ENCODE data around the gene ULBP3. TPM values are rescaled to one million over a fixed set of nuclear protein-coding genes. Genes with fewer than 3 reads are reported as not detected.

Gene ULBP3
- total and polyA plus RNA-seq, 2 donors (not counting 1 experiment from before 2014, with no cell fraction given), result 0.10 to 0.69 TPM

GRCh38 chr6:150118627-150119026 is 49.7 kb upstream of the ULBP3 start:
- no peak for ATAC-seq (ENCODE audit: low read depth)
- intact Hi-C loops (cut with micrococcal nuclease), result no loop called here

GRCh38 chr6:150118203-150118602 is 49.3 kb upstream of the ULBP3 start:
- Mint-ChIP-seq H3K9me3 (ENCODE audit: insufficient read depth) (no peaks in the 10 kb centered on the region), H3K27me3 (peaks cover under 1% of the 10 kb centered on the region), H3K27ac (no peak overlapping the region), H3K4me1 (peaks cover 27% of the 10 kb centered on the region), H3K4me3 (no peak overlapping the region)
- Histone ChIP-seq H3K36me3 (replicated peaks in 1 of 2; ENCODE audit: control extremely low read depth in 1 of 2, control insufficient read depth in 1 of 2, extremely low read depth in 1 of 2, insufficient read depth in 2 of 2, low read length in 1 of 2) (no peaks in the 10 kb centered on the region), H3K4me2 (replicated peaks; ENCODE audit: low read depth, low read length, poor library complexity, severe bottlenecking) (no peak overlapping the region), H4K20me1 (ENCODE audit: control insufficient read depth, insufficient read depth, low read length, poor library complexity, severe bottlenecking) (no peaks in the 10 kb centered on the region), H3K27ac (ENCODE audit: low read length in 2 of 2) (no peak overlapping the region), H3K4me3 (ENCODE audit: control extremely low read depth in 1 of 5, extremely low read depth in 1 of 5, insufficient read depth in 1 of 5, low read depth in 2 of 5, low read length in 4 of 5) (no peak overlapping the region), H3K9ac (ENCODE audit: low read length) (no peak overlapping the region), H3K4me1 (ENCODE audit: control insufficient read depth in 2 of 2, insufficient read depth in 2 of 2, low read length in 2 of 2) (peaks cover 15% of the 10 kb centered on the region in 2 donors), H3K27me3 (replicated peaks in 1 of 4; ENCODE audit: control extremely low read depth in 1 of 4, control insufficient read depth in 3 of 4, insufficient read depth in 4 of 4, low read length in 3 of 4) (no peaks in the 10 kb centered on the region), H3K9me3 (ENCODE audit: control extremely low read depth in 1 of 3, control insufficient read depth in 2 of 3, insufficient read depth in 1 of 3, low read length in 2 of 3) (peaks cover 0 to 16% (median 0%) of the 10 kb centered on the region in 3 donors), H2AFZ (ENCODE audit: insufficient read depth, low read depth, low read length, poor library complexity, severe bottlenecking) (no peak overlapping the region), H3K79me2 (ENCODE audit: control insufficient read depth, insufficient read depth, low read length) (no peaks in the 10 kb centered on the region)
- ChIA-PET POLR2A (no interaction called here), CTCF (no interaction called here)
- intact Hi-C loops (cut with micrococcal nuclease), result no loop called here
- DNase-seq, result no peak
- WGBS (ENCODE audit: insufficient coverage), result 95% methylated on average over 4 of the region's 6 CpGs
- no peak for ATAC-seq (ENCODE audit: low read depth)
- TF ChIP-seq EZH2 (IDR thresholded peaks at IDR 0.05; ENCODE audit: borderline replicate concordance, insufficient read depth, low read depth, low read length, poor library complexity, severe bottlenecking) (no peak), CTCF (IDR thresholded peaks at IDR 0.05) (no peak)

More at GRCh38 chr6:150118627-150119026, 49.7 kb upstream of the ULBP3 start:
- H3K27me3 Mint-ChIP-seq, result peaks cover under 1% of the 10 kb centered on the region
- Histone ChIP-seq H3K27me3 (replicated peaks in 1 of 4; ENCODE audit: control extremely low read depth in 1 of 4, control insufficient read depth in 3 of 4, insufficient read depth in 4 of 4, low read length in 3 of 4) (no peaks in the 10 kb centered on the region), H3K79me2 (ENCODE audit: control insufficient read depth, insufficient read depth, low read length) (no peaks in the 10 kb centered on the region), H3K9ac (ENCODE audit: low read length) (no peak overlapping the region), H3K36me3 (replicated peaks in 1 of 2; ENCODE audit: control extremely low read depth in 1 of 2, control insufficient read depth in 1 of 2, extremely low read depth in 1 of 2, insufficient read depth in 2 of 2, low read length in 1 of 2) (no peaks in the 10 kb centered on the region), H3K4me2 (replicated peaks; ENCODE audit: low read depth, low read length, poor library complexity, severe bottlenecking) (no peak overlapping the region), H4K20me1 (ENCODE audit: control insufficient read depth, insufficient read depth, low read length, poor library complexity, severe bottlenecking) (no peaks in the 10 kb centered on the region), H2AFZ (ENCODE audit: insufficient read depth, low read depth, low read length, poor library complexity, severe bottlenecking) (no peak overlapping the region), H3K27ac (ENCODE audit: low read length in 2 of 2) (no peak overlapping the region), H3K9me3 (ENCODE audit: control extremely low read depth in 1 of 3, control insufficient read depth in 2 of 3, insufficient read depth in 1 of 3, low read length in 2 of 3) (peaks cover 0 to 16% (median 0%) of the 10 kb centered on the region in 3 donors), H3K4me3 (ENCODE audit: control extremely low read depth in 1 of 5, extremely low read depth in 1 of 5, insufficient read depth in 1 of 5, low read depth in 2 of 5, low read length in 4 of 5) (no peak overlapping the region), H3K4me1 (ENCODE audit: control insufficient read depth in 2 of 2, insufficient read depth in 2 of 2, low read length in 2 of 2) (peaks cover 15% of the 10 kb centered on the region in 2 donors)
- no peak overlapping the region for H3K4me3 Mint-ChIP-seq
- no peak overlapping the region for H3K27ac Mint-ChIP-seq
- 85% methylated on average over 9 of the region's 9 CpGs for WGBS (ENCODE audit: insufficient coverage)
- CTCF ChIA-PET, result interaction anchor here (1.0 kb wide), 1 partner anchor 47 kb away, joined by 3 read pairs; no protein-coding TSS in a partner anchor
- TF ChIP-seq EZH2 (IDR thresholded peaks at IDR 0.05; ENCODE audit: borderline replicate concordance, insufficient read depth, low read depth, low read length, poor library complexity, severe bottlenecking), result no peak
- TF ChIP-seq CTCF (IDR thresholded peaks at IDR 0.05), result no peak
- peaks cover 27% of the 10 kb centered on the region for H3K4me1 Mint-ChIP-seq
- no peak for DNase-seq
- no peaks in the 10 kb centered on the region for H3K9me3 Mint-ChIP-seq (ENCODE audit: insufficient read depth)
- POLR2A ChIA-PET, result no interaction called here
